Measurements from ENCODE around the gene ABL2.
A peak's percentile ranks its signal among the peaks of the same experiment; 100 is the strongest.

Gene ABL2

GRCh38 chr1:179094818-179095217 is 134.7 kb downstream of the ABL2 start:
- no peak for DNase-seq (ENCODE audit: low read depth in 2 of 2)

GRCh38 chr1:179092896-179093461 is 136.5 kb downstream of the ABL2 start:
- DNase-seq (ENCODE audit: low read depth in 2 of 2), result no peak

GRCh38 chr1:179091691-179092165 is 137.7 kb downstream of the ABL2 start:
- DNase-seq (ENCODE audit: low read depth in 2 of 2), result no peak

- DNase-seq (ENCODE audit: low read depth in 2 of 2), result no peak
Measured at GRCh38 chr1:179090923-179091322, 138.6 kb downstream of the ABL2 start.

DNA sequence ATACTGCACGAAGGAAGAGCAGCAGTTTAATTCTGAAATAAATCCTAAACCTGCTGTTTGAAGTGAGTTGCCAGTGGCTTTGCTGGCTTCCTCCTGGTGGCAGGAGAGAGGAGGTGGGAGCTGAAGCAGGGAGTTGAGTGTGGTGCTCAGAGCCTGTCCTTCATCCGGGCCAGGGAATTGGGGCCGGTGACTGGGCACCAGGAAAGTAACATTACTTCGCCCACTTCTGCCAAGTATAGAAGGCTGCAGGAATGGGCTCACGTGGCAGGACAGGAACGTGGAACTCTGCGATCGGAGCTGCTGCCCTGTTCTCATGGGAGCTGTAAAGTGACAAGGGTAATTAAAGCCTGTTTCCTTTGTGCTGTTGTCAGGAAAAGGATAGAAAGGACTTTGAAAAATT is 139.0 kb downstream of the ABL2 start:
- DNase-seq (ENCODE audit: low read depth in 2 of 2), result no peak

DNA sequence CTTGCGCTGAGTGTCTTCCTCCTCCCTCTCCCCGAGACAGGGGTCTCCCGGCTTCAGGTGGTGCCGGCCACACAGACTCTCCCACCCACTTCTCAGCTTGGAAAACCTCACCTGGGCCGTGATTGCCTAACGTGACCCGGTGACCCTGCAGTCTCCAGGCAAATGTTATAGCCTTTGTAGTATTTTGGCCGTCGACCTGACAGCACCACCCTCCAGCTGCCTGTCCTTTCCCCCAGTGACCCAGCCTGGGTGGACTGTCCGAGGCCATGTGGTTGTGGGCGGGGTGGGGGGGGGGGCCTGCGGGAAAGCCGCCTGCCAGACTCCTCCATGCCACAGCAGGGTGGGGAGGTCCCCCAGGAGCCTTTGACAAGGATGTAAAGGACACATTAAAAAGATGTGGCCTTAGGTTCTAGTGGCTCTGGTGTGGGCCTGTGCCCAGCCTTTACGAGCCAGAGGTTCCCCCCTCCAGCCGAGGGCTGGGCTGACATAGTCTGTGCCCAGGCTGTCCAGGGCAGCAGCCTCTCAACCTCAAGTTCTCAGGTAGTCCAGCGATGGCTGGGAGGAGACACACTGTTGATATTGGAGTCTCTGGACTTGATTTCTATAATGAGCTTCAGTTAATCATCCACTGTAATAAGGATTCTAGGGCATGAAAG is 139.5 kb downstream of the ABL2 start:
- no peak for DNase-seq (ENCODE audit: low read depth in 2 of 2)

DNA sequence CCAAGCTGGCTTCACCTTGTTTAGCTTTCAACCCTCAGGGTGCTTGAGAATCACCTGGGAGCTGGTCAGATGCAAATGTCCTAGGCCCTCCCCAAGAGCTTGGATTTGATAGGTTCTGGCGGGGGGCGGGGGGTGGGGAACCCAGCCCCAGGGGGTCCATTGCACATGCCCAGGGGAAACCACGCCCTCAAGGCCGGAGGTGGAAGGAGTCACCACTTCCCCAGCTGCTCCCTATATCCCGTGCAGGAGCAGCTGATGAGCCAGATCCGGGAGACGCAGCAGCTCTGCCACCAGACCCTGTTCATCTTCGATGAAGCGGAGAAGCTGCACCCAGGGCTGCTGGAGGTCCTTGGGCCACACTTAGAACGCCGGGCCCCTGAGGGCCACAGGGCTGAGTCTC is 141.8 kb downstream of the ABL2 start:
- no peak for DNase-seq (ENCODE audit: low read depth in 2 of 2)

DNA sequence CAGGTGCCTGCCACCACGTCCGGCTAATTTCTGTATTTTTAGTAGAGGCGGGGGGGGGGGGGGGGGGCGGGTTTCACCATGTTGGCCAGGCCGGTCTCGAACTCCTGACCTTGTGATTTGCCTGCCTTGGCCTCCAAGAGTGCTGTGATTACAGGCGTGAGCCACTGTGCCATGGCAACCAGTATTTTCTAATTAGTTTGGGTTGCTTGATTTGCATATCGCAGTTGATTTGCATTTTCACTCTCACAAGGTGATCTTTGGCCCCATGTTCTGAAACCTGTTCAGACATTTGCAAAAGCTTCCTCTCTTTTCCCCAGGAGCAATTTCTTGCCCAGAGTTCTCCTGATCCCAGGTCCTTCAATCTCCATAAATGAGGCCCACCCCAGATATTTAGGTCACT is 145.9 kb downstream of the ABL2 start:
- no peak for DNase-seq (ENCODE audit: low read depth in 2 of 2)

- no peak for DNase-seq (ENCODE audit: low read depth in 2 of 2)
Measured at GRCh38 chr1:179082999-179083335, 146.5 kb downstream of the ABL2 start.

- no peak for DNase-seq (ENCODE audit: low read depth in 2 of 2)
Measured at GRCh38 chr1:179082333-179082998, 147.0 kb downstream of the ABL2 start.

DNA sequence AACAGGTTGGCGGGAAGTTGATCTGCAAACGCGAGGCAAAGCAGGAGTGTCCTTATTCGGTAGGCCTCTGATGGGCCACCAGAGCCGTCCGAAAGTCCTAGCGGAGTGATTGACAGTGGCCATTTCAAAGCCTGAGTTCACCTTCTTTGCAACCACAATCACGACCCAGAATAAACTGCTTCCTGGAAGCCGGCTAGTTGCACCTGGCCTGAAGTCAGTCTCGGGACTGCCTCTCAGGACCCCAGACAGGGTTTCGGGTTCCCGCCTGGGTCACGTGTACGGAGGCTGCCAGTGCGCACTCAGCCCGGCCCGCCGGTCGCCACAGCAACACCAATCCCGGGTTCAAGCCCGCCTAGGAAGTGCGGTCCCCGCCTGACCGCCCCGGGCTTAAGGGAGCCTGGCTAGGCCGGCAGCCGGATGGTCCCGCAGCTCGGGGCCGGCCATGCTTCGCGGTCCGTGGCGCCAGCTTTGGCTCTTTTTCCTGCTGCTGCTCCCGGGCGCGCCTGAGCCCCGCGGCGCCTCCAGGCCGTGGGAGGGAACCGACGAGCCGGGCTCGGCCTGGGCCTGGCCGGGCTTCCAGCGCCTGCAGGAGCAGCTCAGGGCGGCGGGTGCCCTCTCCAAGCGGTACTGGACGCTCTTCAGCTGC is 147.7 kb downstream of the ABL2 start, which contains the start of gene TOR3A:
Gene TOR3A (plus strand): TSS at position 384 of the 646 bp plus-strand sequence. CDS start 59 bp downstream, at position 443.
- peak; percentile 55 to 57 for DNase-seq (ENCODE audit: low read depth in 2 of 2)

DNA sequence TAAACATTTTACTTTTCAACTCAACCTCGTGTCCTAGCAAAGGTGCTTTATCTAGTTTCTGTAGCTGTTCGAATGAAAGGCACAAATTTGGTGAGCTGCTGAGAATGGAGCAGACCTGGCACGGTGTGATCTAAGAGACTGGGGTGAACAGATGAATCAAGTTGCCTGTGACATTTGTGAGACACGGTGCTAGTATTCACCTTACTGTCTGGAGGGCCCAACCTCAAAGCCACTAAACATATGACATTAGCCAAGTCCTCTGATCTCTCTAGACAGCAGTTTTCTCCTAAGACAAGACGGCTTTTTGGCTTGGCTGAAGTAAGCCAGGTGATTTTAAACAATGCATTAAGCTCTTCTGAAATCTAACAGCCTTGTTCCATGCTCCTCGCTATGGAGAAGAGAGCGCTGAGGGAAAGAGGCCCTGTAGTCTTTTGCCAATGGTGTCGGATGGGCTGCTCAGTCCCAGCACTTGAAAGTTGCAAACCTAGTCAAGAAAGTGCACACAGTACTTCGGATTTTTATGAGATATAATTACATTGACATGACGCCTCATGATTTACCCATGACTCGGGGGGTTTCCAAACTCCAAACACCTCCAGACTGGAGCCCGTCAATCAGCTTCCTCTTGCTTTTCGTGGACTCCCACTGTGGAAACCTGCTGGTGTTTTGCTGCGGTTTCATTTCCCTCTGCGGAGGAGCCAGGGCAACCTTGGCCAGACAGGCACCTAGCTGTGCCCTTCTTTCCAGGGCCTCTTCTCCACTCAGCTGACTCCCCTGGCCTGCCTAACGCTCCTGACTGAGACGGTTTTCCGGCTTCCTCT is 148.4 kb downstream of the ABL2 start:
- DNase-seq (ENCODE audit: low read depth in 2 of 2), result no peak

- DNase-seq (ENCODE audit: low read depth in 2 of 2), result no peak
Measured at GRCh38 chr1:179079113-179079761, 150.2 kb downstream of the ABL2 start.

DNA sequence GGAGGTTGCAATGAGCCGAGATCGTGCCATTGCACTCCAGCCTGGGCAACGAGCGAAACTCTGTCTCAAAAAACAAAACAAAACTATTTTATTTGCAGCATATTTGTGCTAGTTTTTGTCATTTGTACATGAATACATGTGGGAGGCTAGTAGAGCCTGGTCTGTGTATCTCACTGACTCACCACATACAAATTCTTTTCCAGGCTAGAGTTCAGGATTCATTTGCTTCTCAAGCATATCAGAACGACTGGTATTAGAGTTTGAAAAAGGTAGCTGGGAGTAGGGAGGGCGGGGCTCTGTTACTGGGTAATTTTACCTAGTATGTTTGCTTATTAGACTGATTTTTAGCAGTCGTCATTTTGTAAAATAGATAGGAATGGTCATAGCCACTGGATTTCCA is 152.1 kb downstream of the ABL2 start:
- DNase-seq (ENCODE audit: low read depth in 2 of 2), result no peak

DNA sequence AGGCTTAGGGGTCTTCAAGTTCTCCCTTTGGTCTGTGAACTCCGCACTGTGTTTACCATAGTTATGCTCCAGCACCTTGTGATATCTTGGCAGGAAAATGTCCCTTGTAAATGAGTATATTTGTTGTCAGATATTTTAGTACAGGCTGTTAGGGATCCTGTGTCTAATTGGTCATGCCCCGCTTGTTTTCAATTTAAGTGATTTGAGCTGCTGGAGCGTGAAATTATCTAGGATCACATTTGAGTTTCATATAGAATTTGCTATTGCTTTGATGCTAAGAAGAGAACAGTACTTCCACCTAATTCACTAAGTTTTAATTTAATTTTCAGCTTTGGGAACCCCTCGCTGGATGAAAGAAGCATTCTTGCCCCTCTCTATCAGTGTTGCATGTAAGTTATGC is 163.0 kb downstream of the ABL2 start:
- no peak for DNase-seq (ENCODE audit: low read depth in 2 of 2)

- no peak for DNase-seq (ENCODE audit: low read depth in 2 of 2)
Measured at GRCh38 chr1:179061360-179062282, 167.9 kb downstream of the ABL2 start.

- no peak for DNase-seq (ENCODE audit: low read depth in 2 of 2)
Measured at GRCh38 chr1:179058487-179059483, 170.7 kb downstream of the ABL2 start.

GRCh38 chr1:179055937-179056336 is 173.5 kb downstream of the ABL2 start:
- no peak for DNase-seq (ENCODE audit: low read depth in 2 of 2)

DNA sequence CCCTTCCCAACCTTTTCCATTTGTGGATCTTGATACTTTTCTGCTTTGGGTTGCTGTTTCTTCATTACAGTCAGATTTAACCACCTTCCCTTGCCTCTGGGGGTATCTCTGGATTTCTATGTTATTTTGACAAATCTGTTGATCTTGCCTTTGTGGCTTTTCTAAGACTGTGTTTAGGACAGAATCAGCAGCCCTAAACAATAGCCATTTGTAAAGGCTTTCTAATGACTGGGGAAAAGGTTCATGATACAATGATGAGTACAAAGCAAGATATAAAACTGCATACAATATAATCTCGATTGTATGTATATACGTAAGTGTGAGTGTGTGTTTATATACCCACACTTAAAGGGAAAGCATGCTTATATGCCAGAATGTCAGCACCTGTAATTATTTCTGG is 176.0 kb downstream of the ABL2 start:
- DNase-seq (ENCODE audit: low read depth in 2 of 2), result no peak
